PC-3 (cell line): ENCODE measurements around the gene RET.

Source experiments
- EZH2 ChIP-seq: fragments of 300-600 bp; sonication (generic); IDR thresholded peaks from one replicate; pipeline ENCODE4 v1.6.1; 2017; ENCODE audit warnings: antibody characterized with exemption, mild to moderate bottlenecking, low read length; ENCODE audit not compliant: unreplicated experiment
- EZH2phosphoT487 ChIP-seq: fragments of 300-600 bp; sonication (generic); IDR thresholded peaks from 2 replicates; pipeline ENCODE4 v1.6.1; 2018; ENCODE audit warnings: mild to moderate bottlenecking, antibody characterized with exemption, low read length, borderline replicate concordance
- TF ChIP-seq, protein P1 (sequence below): fragments of 300-600 bp; sonication (generic); conservative IDR thresholded peaks from 2 replicates; pipeline ENCODE4 v1.5.1; 2017; ENCODE audit warnings: antibody characterized with exemption, low read depth, mild to moderate bottlenecking, low read length

DNA sequence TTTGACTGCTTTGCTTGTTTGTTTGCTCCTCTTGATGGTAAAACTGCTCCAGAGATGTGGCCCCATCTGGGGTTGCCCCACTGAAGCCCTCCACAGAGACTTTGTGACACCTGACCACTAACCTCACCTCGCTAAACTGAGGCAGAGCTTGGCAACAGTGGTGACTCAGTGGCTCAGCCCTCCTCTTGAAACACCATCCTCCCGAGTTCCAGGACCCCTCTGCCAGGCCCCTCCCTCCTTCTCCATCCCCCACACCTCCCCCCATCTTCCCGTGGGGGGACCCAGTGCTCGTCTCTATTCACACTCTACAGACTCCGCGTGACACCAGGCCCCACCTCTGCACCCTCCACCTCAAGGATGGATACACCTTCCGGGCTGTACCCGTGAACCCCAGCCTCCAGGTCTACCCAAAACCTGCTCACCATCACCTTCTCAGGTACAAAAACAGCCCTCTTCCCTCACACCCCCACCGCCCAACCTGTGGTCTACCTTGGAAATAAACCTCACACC lies 19.0 kb upstream of the RET start:
- TF ChIP-seq, protein P1, sequence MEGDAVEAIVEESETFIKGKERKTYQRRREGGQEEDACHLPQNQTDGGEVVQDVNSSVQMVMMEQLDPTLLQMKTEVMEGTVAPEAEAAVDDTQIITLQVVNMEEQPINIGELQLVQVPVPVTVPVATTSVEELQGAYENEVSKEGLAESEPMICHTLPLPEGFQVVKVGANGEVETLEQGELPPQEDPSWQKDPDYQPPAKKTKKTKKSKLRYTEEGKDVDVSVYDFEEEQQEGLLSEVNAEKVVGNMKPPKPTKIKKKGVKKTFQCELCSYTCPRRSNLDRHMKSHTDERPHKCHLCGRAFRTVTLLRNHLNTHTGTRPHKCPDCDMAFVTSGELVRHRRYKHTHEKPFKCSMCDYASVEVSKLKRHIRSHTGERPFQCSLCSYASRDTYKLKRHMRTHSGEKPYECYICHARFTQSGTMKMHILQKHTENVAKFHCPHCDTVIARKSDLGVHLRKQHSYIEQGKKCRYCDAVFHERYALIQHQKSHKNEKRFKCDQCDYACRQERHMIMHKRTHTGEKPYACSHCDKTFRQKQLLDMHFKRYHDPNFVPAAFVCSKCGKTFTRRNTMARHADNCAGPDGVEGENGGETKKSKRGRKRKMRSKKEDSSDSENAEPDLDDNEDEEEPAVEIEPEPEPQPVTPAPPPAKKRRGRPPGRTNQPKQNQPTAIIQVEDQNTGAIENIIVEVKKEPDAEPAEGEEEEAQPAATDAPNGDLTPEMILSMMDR: no peak
- TF ChIP-seq EZH2phosphoT487 (no peak), EZH2 (no peak)
